Peyer's patch (tissue), 4 donors: ENCODE measurements around the gene TMEM9B. TPM values are rescaled to one million over a fixed set of nuclear protein-coding genes. Genes with fewer than 3 reads are reported as not detected.

Experiments used
- DNase-seq, 3 donors: peaks; one replicate each; pipeline ENCODE4 v3.0.0-alpha.2; 2017 to 2019
- H3K27ac ChIP-seq, 4 donors: fragments of 200-600 bp; sonication (generic); one replicate each; pipeline ENCODE4 v1.5.1; 2016 to 2019
- H3K27me3 ChIP-seq, 2 donors: fragments of 200-600 bp; sonication (generic); one replicate each; pipeline ENCODE4 v1.5.1; 2019
- H3K36me3 ChIP-seq, 3 donors: fragments of 200-600 bp; sonication (generic); one replicate each; pipeline ENCODE4 v1.5.1; 2016 to 2019
- H3K4me1 ChIP-seq, 4 donors: fragments of 200-600 bp; sonication (generic); one replicate each; pipeline ENCODE4 v1.5.1; 2016 to 2019
- H3K4me3 ChIP-seq, 4 donors: fragments of 200-600 bp; sonication (generic); 1 replicate in 3 of 4; 2 replicates in 1 of 4; pipeline ENCODE4 v1.5.1; 2016 to 2019; ENCODE audit warnings: mild to moderate bottlenecking in 1 of 4
- H3K9me3 ChIP-seq, 4 donors: fragments of 200-600 bp; sonication (generic); one replicate each; pipeline ENCODE4 v1.5.1; 2016 to 2019; ENCODE audit warnings: mild to moderate bottlenecking in 1 of 4
- CTCF ChIP-seq, 6 experiments: fragments of 450-650 bp in 4 of 6; fragments of 200-600 bp in 2 of 6; sonication (generic) in 1 of 6; IDR thresholded peaks; one replicate each; pipeline ENCODE4 v1.5.1; 2017 to 2019; ENCODE audit warnings: antibody characterized with exemption in 6 of 6, mild to moderate bottlenecking in 3 of 6, moderate library complexity in 1 of 6
- POLR2A ChIP-seq, 2 donors: fragments of 450-650 bp; IDR thresholded peaks; one replicate each; pipeline ENCODE4 v1.5.1; 2017; ENCODE audit warnings: antibody characterized with exemption in 2 of 2, mild to moderate bottlenecking in 2 of 2, moderate library complexity in 2 of 2
- total RNA-seq, 4 donors: library from RNA; depleted of rRNA; stranded (reverse); fragments of >200 nt; gene quantifications; one replicate each; pipeline ENCODE4 v1.1.0, GENCODE V29; 2016

TMEM9B gene
- total RNA-seq, 4 donors from 2014 or later: 23.1 to 84.2 (median 53.6) TPM

GRCh38 chr11:8967184-8967583, 2.9 kb upstream of the TMEM9B start:
- H3K4me3 ChIP-seq: no peak overlapping the region
- no peaks in the 10 kb centered on the region for H3K9me3 ChIP-seq
- no peak for DNase-seq
- TF ChIP-seq POLR2A (IDR thresholded peaks at IDR 0.05): no peak
- TF ChIP-seq CTCF (IDR thresholded peaks at IDR 0.05): no peak
- H3K36me3 ChIP-seq: no peaks in the 10 kb centered on the region
- H3K27me3 ChIP-seq: no peaks in the 10 kb centered on the region
- peaks cover 0 to 19% (median 10%) of the 10 kb centered on the region in 4 donors for H3K4me1 ChIP-seq
- no peak overlapping the region for H3K27ac ChIP-seq

- Histone ChIP-seq H3K27ac (peak overlapping the region; percentile 95 to 96 (median 96)), H3K4me3 (peak overlapping the region; percentile 89 to 91 (median 90)), H3K4me1 (peaks cover 0 to 40% (median 10%) of the 10 kb centered on the region in 4 donors), H3K9me3 (no peaks in the 10 kb centered on the region), H3K36me3 (no peaks in the 10 kb centered on the region), H3K27me3 (no peaks in the 10 kb centered on the region)
- TF ChIP-seq POLR2A (IDR thresholded peaks at IDR 0.05) (no peak), CTCF (IDR thresholded peaks at IDR 0.05) (no peak)
- peak in 2 of 3 donors; percentile 82 to 92 for DNase-seq
These were observed 496 bp downstream of the TMEM9B start for GRCh38 chr11:8963569-8964323.

- H3K27me3 ChIP-seq: no peaks in the 10 kb centered on the region
- peaks cover 0 to 41% (median 10%) of the 10 kb centered on the region in 4 donors for H3K4me1 ChIP-seq
- TF ChIP-seq CTCF (IDR thresholded peaks at IDR 0.05) (no peak), POLR2A (IDR thresholded peaks at IDR 0.05) (no peak)
- DNase-seq: no peak
- H3K36me3 ChIP-seq: no peaks in the 10 kb centered on the region
- peak overlapping the region in 2 of 4 donors; percentile 90 to 91 for H3K4me3 ChIP-seq
- H3K9me3 ChIP-seq: no peaks in the 10 kb centered on the region
- peak overlapping the region in 2 of 4 donors; percentile 96 for H3K27ac ChIP-seq
These were observed 1.4 kb downstream of the TMEM9B start for GRCh38 chr11:8962841-8963240.

GRCh38 chr11:8961401-8961800, 2.8 kb downstream of the TMEM9B start:
- Histone ChIP-seq H3K36me3 (peaks cover 0 to 8% (median 0%) of the 10 kb centered on the region in 3 donors), H3K9me3 (no peaks in the 10 kb centered on the region), H3K27me3 (no peaks in the 10 kb centered on the region), H3K4me3 (no peak overlapping the region), H3K27ac (no peak overlapping the region), H3K4me1 (peaks cover 0 to 41% (median 10%) of the 10 kb centered on the region in 4 donors)
- no peak for DNase-seq
- TF ChIP-seq CTCF (IDR thresholded peaks at IDR 0.05) (no peak), POLR2A (IDR thresholded peaks at IDR 0.05) (no peak)

- H3K4me3 ChIP-seq: peak overlapping the region in 1 of 4 donors; percentile 0
- peaks cover 0 to 25% (median 0%) of the 10 kb centered on the region in 3 donors for H3K36me3 ChIP-seq
- H3K9me3 ChIP-seq: no peaks in the 10 kb centered on the region
- H3K27me3 ChIP-seq: no peaks in the 10 kb centered on the region
- peak in 1 of 3 donors; percentile 48 for DNase-seq
- H3K4me1 ChIP-seq: peaks cover 0 to 35% (median 9%) of the 10 kb centered on the region in 4 donors
- H3K27ac ChIP-seq: peak overlapping the region in 2 of 4 donors; percentile 44 to 45
- TF ChIP-seq POLR2A (IDR thresholded peaks at IDR 0.05) (no peak), CTCF (IDR thresholded peaks at IDR 0.05) (peak in 5 of 6 experiments; percentile 25 to 75 (median 62))
These were observed 4.6 kb downstream of the TMEM9B start for GRCh38 chr11:8959546-8960166.
